ENCODE data around the gene WSCD1.

Gene WSCD1

GRCh38 chr17:6070913-6071511 lies 833 bp downstream of the WSCD1 start:
- Mint-ChIP-seq H3K36me3 (peaks cover 0 to 3% of the 10 kb centered on the region in 2 donors), H3K9me3 (no peaks in the 10 kb centered on the region), H3K27me3 (peaks cover 69 to 75% of the 10 kb centered on the region in 2 donors), H3K4me3 (peak overlapping the region in 1 of 2 donors; percentile 37), H3K27ac (no peak overlapping the region), H3K4me1 (peaks cover 12 to 13% of the 10 kb centered on the region in 2 donors)
- DNase-seq (no peak), ATAC-seq (replicated peaks) (peak in 1 of 2 donors; percentile 25)

GRCh38 chr17:6071528-6072065 lies 1.4 kb downstream of the WSCD1 start:
- peak overlapping the region in 1 of 2 donors; percentile 37 for H3K4me3 Mint-ChIP-seq
- peaks cover 0 to 3% of the 10 kb centered on the region in 2 donors for H3K36me3 Mint-ChIP-seq
- H3K4me1 Mint-ChIP-seq: peaks cover 12 to 13% of the 10 kb centered on the region in 2 donors
- no peak overlapping the region for H3K27ac Mint-ChIP-seq
- peaks cover 65 to 71% of the 10 kb centered on the region in 2 donors for H3K27me3 Mint-ChIP-seq
- no peak for ATAC-seq (replicated peaks)
- no peak for DNase-seq
- H3K9me3 Mint-ChIP-seq: no peaks in the 10 kb centered on the region

- no peaks in the 10 kb centered on the region for H3K9me3 Mint-ChIP-seq
- H3K4me3 Mint-ChIP-seq: no peak overlapping the region
- H3K27me3 Mint-ChIP-seq: peaks cover 60 to 66% of the 10 kb centered on the region in 2 donors
- ATAC-seq (replicated peaks) (no peak), DNase-seq (no peak)
- no peak overlapping the region for H3K27ac Mint-ChIP-seq
- H3K36me3 Mint-ChIP-seq: peaks cover 0 to 3% of the 10 kb centered on the region in 2 donors
- peaks cover 12 to 13% of the 10 kb centered on the region in 2 donors for H3K4me1 Mint-ChIP-seq
Measured at GRCh38 chr17:6072157-6072556, 2.0 kb downstream of the WSCD1 start.

DNA sequence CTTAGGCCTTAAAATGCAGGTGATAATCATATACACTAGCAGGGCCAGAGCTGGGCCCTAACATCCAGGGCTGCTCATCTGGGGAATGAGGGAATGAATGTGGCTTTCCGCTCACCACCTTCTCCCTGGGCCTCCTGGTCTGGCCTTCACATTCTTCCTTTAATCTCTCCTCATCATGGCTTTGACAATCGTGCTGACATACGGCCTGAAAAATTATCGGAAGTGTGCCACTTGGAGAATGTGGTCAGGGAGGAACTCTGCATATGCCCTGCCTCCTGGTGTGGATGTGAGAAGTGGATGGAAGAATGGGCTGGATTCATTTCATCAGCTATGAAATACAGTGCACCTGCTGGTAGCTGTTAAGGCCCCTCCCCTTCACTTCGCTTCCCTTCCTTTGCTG lies 2.4 kb downstream of the WSCD1 start:
- Mint-ChIP-seq H3K27me3 (peaks cover 55 to 61% of the 10 kb centered on the region in 2 donors), H3K4me3 (no peak overlapping the region), H3K4me1 (peaks cover 12 to 13% of the 10 kb centered on the region in 2 donors)

DNA sequence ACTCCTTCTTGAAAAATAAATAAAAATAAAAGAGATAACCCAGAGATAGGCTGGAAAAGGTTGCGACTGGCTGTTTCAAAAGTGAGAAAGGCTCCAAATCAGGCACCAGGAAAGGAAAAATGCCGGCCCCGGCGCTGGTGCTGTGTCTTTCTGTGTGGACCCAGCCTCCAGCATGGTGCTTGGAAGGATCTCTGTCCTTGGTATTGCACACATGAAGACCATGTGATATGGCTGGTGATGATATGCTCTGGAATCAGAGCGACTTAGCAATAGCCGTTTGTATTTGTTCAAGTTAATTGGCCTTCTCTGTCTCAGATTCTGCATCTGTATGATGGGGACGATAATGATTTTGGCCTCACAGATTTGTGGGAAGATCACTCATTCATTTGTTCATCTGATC lies 3.4 kb downstream of the WSCD1 start:
- no peak for DNase-seq
- Mint-ChIP-seq H3K36me3 (peaks cover 0 to 3% of the 10 kb centered on the region in 2 donors), H3K4me1 (peaks cover 12 to 13% of the 10 kb centered on the region in 2 donors), H3K9me3 (no peaks in the 10 kb centered on the region), H3K4me3 (no peak overlapping the region), H3K27ac (no peak overlapping the region), H3K27me3 (peaks cover 51 to 52% of the 10 kb centered on the region in 2 donors)
- no peak for ATAC-seq (replicated peaks)

More for the DNA sequence above, 2.4 kb downstream of the WSCD1 start:
- Mint-ChIP-seq H3K9me3 (no peaks in the 10 kb centered on the region), H3K27ac (no peak overlapping the region), H3K36me3 (peaks cover 0 to 3% of the 10 kb centered on the region in 2 donors)
- DNase-seq (no peak), ATAC-seq (replicated peaks) (no peak)

DNA sequence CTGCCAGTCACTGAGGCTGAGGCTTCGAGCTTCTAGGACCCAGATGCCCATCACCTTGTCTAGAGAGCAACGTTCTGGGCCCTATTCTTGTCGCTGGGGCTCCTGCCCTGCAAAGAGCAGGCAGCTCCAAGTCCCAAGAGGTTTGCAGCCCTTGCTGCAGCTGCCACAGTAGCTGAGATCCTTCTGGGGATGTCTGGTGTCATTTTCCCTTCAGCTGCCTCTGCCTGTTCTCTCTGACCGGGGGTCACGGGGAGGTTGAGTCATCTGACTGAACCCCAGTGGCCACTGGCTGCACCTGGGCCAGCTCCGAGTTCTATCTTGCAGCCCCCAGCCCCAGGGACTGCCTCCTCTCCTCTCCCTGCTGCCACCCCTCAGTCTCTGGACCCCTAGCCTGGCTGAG lies 4.9 kb downstream of the WSCD1 start:
- H3K4me3 Mint-ChIP-seq: no peak overlapping the region
- no peak for ATAC-seq (replicated peaks)
- DNase-seq: no peak
- peaks cover 36 to 38% of the 10 kb centered on the region in 2 donors for H3K27me3 Mint-ChIP-seq
- no peak overlapping the region for H3K27ac Mint-ChIP-seq
- H3K4me1 Mint-ChIP-seq: peaks cover 1 to 3% of the 10 kb centered on the region in 2 donors
- no peaks in the 10 kb centered on the region for H3K36me3 Mint-ChIP-seq
- no peaks in the 10 kb centered on the region for H3K9me3 Mint-ChIP-seq

GRCh38 chr17:6075845-6076244 lies 5.7 kb downstream of the WSCD1 start:
- Mint-ChIP-seq H3K4me3 (no peak overlapping the region), H3K27me3 (peaks cover 36 to 37% of the 10 kb centered on the region in 2 donors), H3K27ac (no peak overlapping the region), H3K4me1 (peaks cover 0 to 3% of the 10 kb centered on the region in 2 donors), H3K36me3 (no peaks in the 10 kb centered on the region), H3K9me3 (no peaks in the 10 kb centered on the region)
- ATAC-seq (replicated peaks) (no peak), DNase-seq (no peak)

DNA sequence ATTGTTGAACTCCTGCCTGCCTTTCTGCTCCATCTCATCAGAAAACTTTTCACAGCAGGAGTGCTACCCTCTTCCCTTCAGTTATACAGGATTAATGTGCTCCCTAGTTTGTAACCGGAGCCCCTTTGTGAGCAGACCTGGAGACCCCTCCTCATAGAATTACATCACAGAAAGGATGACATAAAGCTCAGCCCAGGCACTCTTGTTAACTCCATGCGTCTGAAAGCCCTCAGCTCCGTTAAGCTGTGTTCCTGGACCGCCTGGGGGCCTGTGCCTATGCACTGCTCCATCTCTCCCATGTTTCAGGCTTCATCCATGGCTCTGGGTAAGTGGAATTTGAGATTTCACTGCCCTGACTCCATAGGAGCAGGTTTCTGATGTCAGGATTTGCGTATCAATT lies 7.6 kb downstream of the WSCD1 start:
- no peaks in the 10 kb centered on the region for H3K4me1 Mint-ChIP-seq
- DNase-seq (no peak), ATAC-seq (replicated peaks) (no peak)
- H3K27ac Mint-ChIP-seq: no peak overlapping the region
- peaks cover 19 to 20% of the 10 kb centered on the region in 2 donors for H3K27me3 Mint-ChIP-seq
- no peak overlapping the region for H3K4me3 Mint-ChIP-seq
- no peaks in the 10 kb centered on the region for H3K36me3 Mint-ChIP-seq
- H3K9me3 Mint-ChIP-seq: no peaks in the 10 kb centered on the region

GRCh38 chr17:6078458-6078871 lies 8.3 kb downstream of the WSCD1 start:
- H3K4me3 Mint-ChIP-seq: no peak overlapping the region
- no peak overlapping the region for H3K27ac Mint-ChIP-seq
- no peak for ATAC-seq (replicated peaks)
- no peaks in the 10 kb centered on the region for H3K36me3 Mint-ChIP-seq
- H3K27me3 Mint-ChIP-seq: peaks cover 14 to 15% of the 10 kb centered on the region in 2 donors
- no peaks in the 10 kb centered on the region for H3K4me1 Mint-ChIP-seq
- no peak for DNase-seq
- H3K9me3 Mint-ChIP-seq: no peaks in the 10 kb centered on the region

GRCh38 chr17:6079155-6079888 lies 9.1 kb downstream of the WSCD1 start:
- Mint-ChIP-seq H3K4me1 (no peaks in the 10 kb centered on the region), H3K4me3 (no peak overlapping the region), H3K36me3 (no peaks in the 10 kb centered on the region), H3K27me3 (peaks cover 11 to 13% of the 10 kb centered on the region in 2 donors), H3K27ac (no peak overlapping the region), H3K9me3 (no peaks in the 10 kb centered on the region)
- DNase-seq (no peak), ATAC-seq (replicated peaks) (no peak)

GRCh38 chr17:6079960-6080359 lies 9.8 kb downstream of the WSCD1 start:
- H3K27ac Mint-ChIP-seq: no peak overlapping the region
- H3K9me3 Mint-ChIP-seq: no peaks in the 10 kb centered on the region
- DNase-seq (no peak), ATAC-seq (replicated peaks) (no peak)
- peaks cover 7 to 9% of the 10 kb centered on the region in 2 donors for H3K27me3 Mint-ChIP-seq
- H3K4me3 Mint-ChIP-seq: no peak overlapping the region
- H3K4me1 Mint-ChIP-seq: no peaks in the 10 kb centered on the region
- no peaks in the 10 kb centered on the region for H3K36me3 Mint-ChIP-seq

DNA sequence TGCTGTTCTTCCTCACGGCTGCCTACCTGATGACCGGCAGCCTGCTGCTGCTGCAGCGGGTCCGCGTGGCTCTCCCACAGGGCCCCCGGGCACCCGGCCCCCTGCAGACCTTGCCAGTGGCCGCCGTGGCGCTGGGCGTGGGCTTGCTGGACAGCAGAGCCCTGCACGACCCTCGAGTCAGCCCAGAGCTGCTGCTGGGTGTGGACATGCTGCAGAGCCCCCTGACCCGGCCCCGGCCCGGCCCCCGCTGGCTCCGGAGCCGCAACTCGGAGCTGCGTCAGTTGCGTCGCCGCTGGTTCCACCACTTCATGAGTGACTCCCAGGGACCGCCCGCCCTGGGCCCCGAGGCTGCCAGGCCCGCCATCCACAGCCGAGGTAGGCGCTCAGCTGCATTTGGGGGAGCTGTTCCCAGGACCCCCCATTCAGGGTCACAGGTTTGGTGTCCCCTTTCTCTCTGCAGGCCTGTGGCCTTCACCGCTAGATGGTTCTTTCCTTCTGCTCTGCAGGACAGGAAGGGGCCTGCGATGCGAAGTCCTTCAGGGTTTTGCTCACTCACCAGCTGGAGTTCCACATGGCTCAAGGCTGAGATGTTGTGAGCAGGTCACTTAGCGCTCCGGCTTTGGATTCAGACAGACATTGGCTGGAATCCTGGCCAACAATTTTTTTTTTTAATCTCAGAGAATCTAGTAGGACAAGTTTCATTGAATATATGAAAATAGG lies 10.7 kb downstream of the WSCD1 start:
- Mint-ChIP-seq H3K9me3 (no peaks in the 10 kb centered on the region), H3K36me3 (no peaks in the 10 kb centered on the region), H3K27me3 (peaks cover under 1 to 2% of the 10 kb centered on the region in 2 donors), H3K4me3 (no peak overlapping the region), H3K27ac (no peak overlapping the region), H3K4me1 (no peaks in the 10 kb centered on the region)
- ATAC-seq (replicated peaks): no peak
- DNase-seq: no peak

- no peaks in the 10 kb centered on the region for H3K27me3 Mint-ChIP-seq
- H3K36me3 Mint-ChIP-seq: no peaks in the 10 kb centered on the region
- no peaks in the 10 kb centered on the region for H3K9me3 Mint-ChIP-seq
- no peak overlapping the region for H3K4me3 Mint-ChIP-seq
- ATAC-seq (replicated peaks) (no peak), DNase-seq (no peak)
- H3K27ac Mint-ChIP-seq: no peak overlapping the region
- H3K4me1 Mint-ChIP-seq: no peaks in the 10 kb centered on the region
Measured at GRCh38 chr17:6082335-6082734, 12.2 kb downstream of the WSCD1 start.

GRCh38 chr17:6084311-6085161 lies 14.4 kb downstream of the WSCD1 start:
- Mint-ChIP-seq H3K27me3 (no peaks in the 10 kb centered on the region), H3K36me3 (no peaks in the 10 kb centered on the region), H3K9me3 (no peaks in the 10 kb centered on the region), H3K4me1 (no peaks in the 10 kb centered on the region), H3K27ac (no peak overlapping the region), H3K4me3 (no peak overlapping the region)
- DNase-seq: no peak
- ATAC-seq (replicated peaks): no peak
